GM21515 (cell line): ENCODE results near the gene SCN9A.

Experiments
- ATAC-seq: cut with Tn5 transposase; IDR thresholded peaks from one replicate; pipeline ENCODE4 v1.9.1; 2021; ENCODE audit not compliant: unreplicated experiment

The SCN9A gene

GRCh38 chr2:166180951-166181812 is 194.6 kb downstream of the SCN9A start:
- peak; percentile 96 for ATAC-seq

GRCh38 chr2:166179201-166179600 is 196.5 kb downstream of the SCN9A start:
- ATAC-seq = no peak

DNA sequence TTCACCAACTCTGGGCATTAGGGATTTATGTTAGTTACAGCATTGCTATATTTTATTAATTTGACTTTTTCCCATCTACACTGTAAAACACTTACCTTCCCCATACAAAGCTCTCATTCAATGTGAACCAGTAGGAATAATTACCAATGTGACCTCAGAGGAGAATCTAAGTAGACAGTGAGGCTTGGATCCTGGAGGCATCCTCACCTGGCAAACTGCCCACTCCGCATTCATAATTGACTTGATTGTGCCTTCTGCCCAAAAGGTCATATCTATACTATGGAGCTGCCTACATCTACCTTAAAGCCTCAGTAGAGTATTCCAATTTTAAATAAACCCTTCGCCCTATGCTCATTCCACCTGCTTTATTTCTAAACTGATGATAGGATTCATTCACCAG is 202.5 kb downstream of the SCN9A start:
- no peak for ATAC-seq

GRCh38 chr2:166171216-166171615 is 204.5 kb downstream of the SCN9A start:
- no peak for ATAC-seq

DNA sequence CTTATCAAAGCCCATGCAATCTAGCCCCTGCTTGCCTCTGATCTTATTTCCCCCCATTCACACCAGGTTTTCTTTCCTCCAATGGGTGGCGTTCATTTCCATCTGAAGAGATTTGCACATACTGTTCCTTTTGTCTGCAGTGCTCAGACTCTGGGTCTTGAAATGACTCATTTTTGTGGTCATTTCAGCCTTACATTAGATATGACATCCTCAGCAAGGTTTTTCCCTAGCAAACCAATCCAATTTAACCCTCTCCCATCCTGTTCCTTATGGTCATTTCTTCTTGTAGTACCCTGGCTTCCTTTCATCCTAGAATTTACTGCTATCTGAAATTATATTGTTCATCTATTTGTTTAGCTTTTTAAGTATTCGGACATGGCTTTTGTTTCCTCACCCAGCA is 205.4 kb downstream of the SCN9A start:
- ATAC-seq = peak; percentile 60

DNA sequence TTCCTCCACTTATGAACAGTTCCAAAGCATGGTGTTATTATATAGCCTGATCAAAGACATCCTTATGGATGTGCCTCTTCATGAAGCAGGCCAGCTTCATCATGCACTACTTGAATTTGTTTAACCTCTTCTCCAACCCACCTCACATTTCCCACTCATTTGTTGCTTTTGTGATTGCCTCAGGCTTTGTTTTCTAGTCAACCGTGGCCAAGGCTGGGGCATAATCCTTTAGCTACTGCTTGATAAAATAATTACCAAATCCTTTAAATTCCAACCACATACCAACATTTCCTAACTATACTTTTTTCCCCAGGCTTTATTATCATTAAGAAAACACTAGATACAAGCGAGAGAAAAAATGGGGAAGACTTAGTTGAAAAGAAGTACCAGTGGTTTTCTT is 208.3 kb downstream of the SCN9A start:
- ATAC-seq = no peak

- no peak for ATAC-seq
Measured at GRCh38 chr2:166163775-166164174, 212.0 kb downstream of the SCN9A start.

GRCh38 chr2:166158546-166158945 is 217.2 kb downstream of the SCN9A start:
- ATAC-seq = no peak

GRCh38 chr2:166157578-166157977 is 218.2 kb downstream of the SCN9A start:
- no peak for ATAC-seq

DNA sequence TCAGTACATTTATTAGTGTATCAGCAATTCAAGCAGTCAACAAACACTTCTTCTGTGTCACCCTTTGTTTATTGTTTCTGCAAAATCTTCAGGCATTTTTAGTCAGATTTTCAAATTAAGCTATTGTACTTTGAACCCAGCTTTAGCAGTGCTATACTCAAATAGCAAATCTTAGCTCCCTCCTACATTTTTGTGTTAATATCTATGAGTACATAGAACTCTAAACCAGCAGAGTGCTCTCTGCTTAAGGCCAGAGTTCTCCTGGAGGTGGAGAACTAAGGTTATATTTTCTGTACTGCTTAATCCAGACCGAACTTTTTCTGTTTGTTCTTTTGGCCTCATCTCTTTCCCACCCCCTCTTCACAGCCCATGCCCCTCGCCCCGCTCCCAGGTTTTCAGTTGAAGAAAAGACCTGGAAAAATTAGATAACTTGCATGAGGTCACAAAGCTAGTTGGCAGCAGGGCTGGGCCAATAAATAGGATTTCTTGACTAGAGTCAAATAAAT is 218.7 kb downstream of the SCN9A start:
- no peak for ATAC-seq

- no peak for ATAC-seq
Measured at GRCh38 chr2:166155589-166155988, 220.2 kb downstream of the SCN9A start.

DNA sequence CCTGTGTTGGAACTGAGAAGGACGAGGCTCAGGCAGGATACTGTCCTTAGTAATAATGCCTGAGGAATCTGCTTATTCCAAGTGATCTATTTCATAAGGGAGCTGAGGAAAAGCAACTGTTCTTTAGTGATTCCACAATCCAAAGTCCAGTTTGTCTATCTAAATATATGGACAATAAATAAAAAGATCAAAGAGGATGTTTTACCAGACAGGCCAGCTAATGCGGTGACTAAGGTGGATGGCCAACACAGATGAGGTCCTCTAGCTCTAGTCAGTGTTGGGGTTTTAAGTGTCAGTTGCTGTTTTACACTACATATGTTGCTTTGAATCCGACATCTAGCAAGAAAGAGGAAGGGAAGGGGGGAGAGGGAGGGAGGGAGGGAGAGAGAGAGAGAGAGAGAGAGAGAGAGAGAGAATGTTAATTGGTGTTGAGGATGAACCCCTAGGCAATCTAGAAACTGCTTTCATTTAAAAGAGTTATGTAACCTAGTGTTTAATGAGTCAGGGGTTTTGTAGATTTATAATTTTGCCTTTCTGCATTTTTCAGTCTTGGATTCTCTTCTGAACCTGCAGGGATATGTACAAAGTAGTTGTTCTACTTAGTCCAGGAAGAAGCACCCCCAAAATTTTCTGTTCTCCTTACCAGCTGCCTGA is 220.9 kb downstream of the SCN9A start:
- ATAC-seq = no peak

DNA sequence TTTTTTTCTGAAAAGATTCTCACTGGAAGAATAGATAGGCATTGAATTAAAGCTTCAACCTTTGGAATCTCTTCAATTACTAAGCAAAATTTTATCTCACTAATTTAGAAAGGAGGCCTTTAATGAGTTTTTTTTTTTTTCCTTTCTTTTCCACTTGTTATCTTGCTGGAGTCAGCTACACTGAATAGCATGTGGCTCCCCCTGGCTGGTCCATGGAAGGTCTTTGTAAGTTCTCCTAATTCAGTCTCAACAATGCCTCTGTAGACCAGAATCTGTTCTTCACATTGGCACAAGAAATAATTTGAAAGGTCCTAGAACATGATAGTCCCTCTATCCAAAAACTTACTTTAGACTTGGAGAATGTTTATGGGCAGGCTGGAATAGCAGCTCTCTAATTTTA is 223.7 kb downstream of the SCN9A start:
- ATAC-seq = no peak

DNA sequence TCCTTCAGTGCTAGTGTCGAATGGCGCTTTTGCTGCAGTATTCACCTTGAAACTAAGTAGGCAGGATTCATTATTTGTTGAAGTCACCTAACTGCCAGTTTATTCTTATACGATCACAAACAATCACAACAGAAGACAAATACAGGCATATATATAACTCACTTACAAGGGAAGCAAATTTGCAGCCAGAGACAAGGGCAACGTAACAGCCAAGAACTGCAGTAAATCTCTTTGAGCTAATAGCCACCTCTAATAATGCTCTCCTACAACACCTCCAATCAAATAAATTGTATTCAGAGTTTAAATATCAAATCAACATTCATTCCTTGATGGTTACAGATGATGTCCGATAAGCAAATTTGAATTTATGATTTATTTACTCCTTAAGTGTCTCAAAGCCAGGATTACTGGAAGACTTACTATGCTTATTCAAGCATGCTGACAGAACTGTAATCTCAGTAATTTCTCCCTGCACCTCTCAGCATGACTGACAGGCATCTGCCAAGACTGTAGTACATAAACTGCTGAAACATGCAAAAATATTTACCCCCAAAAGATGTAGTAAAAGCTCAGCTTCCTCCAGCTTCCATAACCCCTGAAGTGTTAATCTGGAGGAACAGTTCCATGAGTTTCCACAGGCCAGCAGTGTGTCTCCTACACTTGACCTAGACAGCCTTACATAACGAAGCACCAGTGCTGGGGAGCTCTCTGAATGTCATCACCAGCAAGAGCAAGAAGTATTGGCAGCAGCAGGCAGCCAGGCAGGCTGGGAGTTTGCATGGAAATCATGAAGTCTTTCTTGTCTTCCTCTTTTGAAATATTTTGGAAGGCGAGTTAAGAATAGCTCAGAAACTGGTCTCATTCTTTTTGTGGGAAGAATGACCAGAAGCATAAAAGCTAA is 227.0 kb downstream of the SCN9A start:
- no peak for ATAC-seq

DNA sequence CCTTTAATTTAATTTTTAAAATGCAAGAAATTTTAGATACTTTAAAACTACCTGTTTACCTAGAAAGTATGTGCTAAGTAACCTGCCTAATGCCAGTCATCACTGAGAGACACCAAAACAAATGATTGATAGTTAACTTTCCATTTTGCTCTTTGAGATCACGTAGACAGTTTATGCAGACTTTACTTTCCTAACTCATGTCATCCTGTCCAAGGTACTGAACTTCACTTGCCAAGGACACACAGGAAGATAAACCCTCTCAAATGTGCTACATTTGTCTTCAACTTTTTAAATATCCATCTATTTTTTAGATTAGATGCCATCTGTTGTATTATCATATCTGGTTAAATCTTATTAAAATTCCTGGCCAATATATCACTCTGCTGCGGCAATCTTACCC is 227.9 kb downstream of the SCN9A start:
- no peak for ATAC-seq
